Breast epithelium (tissue), 3 donors: ENCODE data around the gene CIT.

Experiments
- CTCF ChIP-seq, 3 donors: fragments of 450-650 bp; IDR thresholded peaks; one replicate each; pipeline ENCODE4 v1.5.1; 2016 to 2017; ENCODE audit warnings: antibody characterized with exemption in 3 of 3, mild to moderate bottlenecking in 3 of 3, moderate library complexity in 3 of 3
- POLR2AphosphoS5 ChIP-seq, 3 donors: sonication (generic); formaldehyde crosslinking; IDR thresholded peaks; one replicate each; pipeline ENCODE4 v1.6.1; 2017; ENCODE audit warnings: antibody characterized with exemption in 3 of 3

- TF ChIP-seq CTCF (IDR thresholded peaks at IDR 0.05), result peak in 1 of 3 donors; percentile 9
- no peak for TF ChIP-seq POLR2AphosphoS5 (IDR thresholded peaks at IDR 0.05)
Measured at GRCh38 chr12:119804011-119804641, 73.0 kb downstream of the CIT start.
